ELR (cell line): ENCODE results near the gene CACNG3.
"Not testable (repeated sequence)": the region's sequence is repeated elsewhere in the genome, so short reads cannot be mapped to it uniquely, and the experiment has no call there.

Experiments
- DNase-seq: peaks from one replicate; pipeline ENCODE4 v3.0.0-alpha.2; 2015; ENCODE audit warnings: low read depth

CACNG3 gene

GRCh38 chr16:24279982-24280515, 23.9 kb downstream of the CACNG3 start:
- DNase-seq = no peak

- no peak for DNase-seq
These were observed 25.3 kb downstream of the CACNG3 start for GRCh38 chr16:24281466-24281865.

- no peak for DNase-seq
These were observed 26.0 kb downstream of the CACNG3 start for GRCh38 chr16:24282141-24282540.

GRCh38 chr16:24286741-24287405, 30.7 kb downstream of the CACNG3 start:
- no peak for DNase-seq

- no peak for DNase-seq
These were observed 32.4 kb downstream of the CACNG3 start for GRCh38 chr16:24288516-24288915.

- DNase-seq = no peak
These were observed 33.1 kb downstream of the CACNG3 start for GRCh38 chr16:24289166-24289700.

- no peak for DNase-seq
These were observed 35.8 kb downstream of the CACNG3 start for GRCh38 chr16:24291932-24292331.

GRCh38 chr16:24294131-24294530, 38.0 kb downstream of the CACNG3 start:
- DNase-seq = no peak

- DNase-seq = no peak
These were observed 41.2 kb downstream of the CACNG3 start for GRCh38 chr16:24297375-24297774.

- no peak for DNase-seq
These were observed 42.5 kb downstream of the CACNG3 start for GRCh38 chr16:24298548-24299167.

- DNase-seq = not testable (repeated sequence)
These were observed 44.6 kb downstream of the CACNG3 start for GRCh38 chr16:24300750-24301149.

GRCh38 chr16:24302636-24303035, 46.5 kb downstream of the CACNG3 start:
- no peak for DNase-seq

- no peak for DNase-seq
These were observed 52.1 kb downstream of the CACNG3 start for GRCh38 chr16:24308200-24308599.

GRCh38 chr16:24309258-24310142, 53.4 kb downstream of the CACNG3 start:
- peak; percentile 52 for DNase-seq

- DNase-seq = no peak
These were observed 59.2 kb downstream of the CACNG3 start for GRCh38 chr16:24315343-24315742.

GRCh38 chr16:24318680-24319079, 62.5 kb downstream of the CACNG3 start:
- no peak for DNase-seq

- DNase-seq = no peak
These were observed 63.1 kb downstream of the CACNG3 start for GRCh38 chr16:24319126-24319814.

- DNase-seq = no peak
These were observed 66.0 kb downstream of the CACNG3 start for GRCh38 chr16:24322106-24322505.

GRCh38 chr16:24324421-24324820, 68.3 kb downstream of the CACNG3 start:
- DNase-seq = no peak

GRCh38 chr16:24328835-24329452, 72.8 kb downstream of the CACNG3 start:
- DNase-seq = no peak

GRCh38 chr16:24332178-24332577, 76.0 kb downstream of the CACNG3 start:
- no peak for DNase-seq
